Hematopoietic multipotent progenitor cell treated with erythropoietin and hydrocortisone succinate and interleukin-3 and kit ligand, for 6 days (in vitro differentiated cells): ENCODE data around the gene RGS7BP.

ENCODE experiments used
- DNase-seq: peaks from one replicate; pipeline ENCODE4 v3.0.0-alpha.2; 2015

The RGS7BP gene

DNA sequence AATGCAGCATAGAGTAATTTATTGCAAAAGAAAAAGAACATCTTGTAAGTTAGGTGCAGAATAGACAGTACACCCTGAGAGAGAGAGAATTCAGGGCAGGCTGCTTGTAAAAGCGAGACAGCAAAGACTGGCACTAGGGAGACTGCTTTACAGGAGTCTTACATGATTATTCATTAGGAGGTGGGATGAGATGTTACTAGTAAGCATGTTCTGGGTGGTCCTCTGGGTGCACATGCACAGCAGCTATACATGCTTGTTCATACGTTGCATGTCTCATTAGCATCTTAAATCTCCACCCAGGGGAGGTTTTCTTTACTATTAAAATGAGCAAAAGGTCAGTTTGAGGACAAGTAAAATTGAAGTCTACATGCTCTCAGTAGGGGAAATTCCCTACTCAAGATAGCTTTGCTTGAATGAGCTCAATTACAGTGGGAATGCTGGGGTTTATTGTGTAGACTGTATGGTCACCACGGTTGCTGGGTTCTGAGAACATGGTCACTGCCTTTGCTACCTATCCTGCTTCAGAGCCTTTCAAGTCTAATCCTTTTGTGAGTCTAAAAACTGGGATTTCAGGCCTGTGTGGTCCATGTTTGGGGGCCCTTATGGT is 60.6 kb downstream of the RGS7BP start:
- DNase-seq, result no peak

DNA sequence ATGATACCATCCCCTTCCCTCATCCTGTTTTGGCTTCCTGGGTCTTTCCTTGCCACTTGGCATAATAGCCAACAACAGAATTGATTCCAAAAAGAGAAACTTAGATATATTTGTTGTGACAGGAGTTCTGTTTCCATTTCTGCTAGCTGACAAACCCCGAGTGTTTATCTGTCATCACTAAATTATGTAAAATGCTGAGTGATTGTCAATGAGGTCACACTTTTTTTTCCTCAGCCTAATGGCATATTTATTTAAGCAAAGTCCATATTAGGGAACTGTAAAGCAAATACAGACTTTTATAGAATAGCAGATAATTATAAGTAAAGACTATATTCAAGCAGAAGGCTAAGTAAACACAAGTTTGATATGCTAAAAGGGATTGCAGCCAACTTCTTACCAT is 64.0 kb downstream of the RGS7BP start:
- DNase-seq, result no peak

DNA sequence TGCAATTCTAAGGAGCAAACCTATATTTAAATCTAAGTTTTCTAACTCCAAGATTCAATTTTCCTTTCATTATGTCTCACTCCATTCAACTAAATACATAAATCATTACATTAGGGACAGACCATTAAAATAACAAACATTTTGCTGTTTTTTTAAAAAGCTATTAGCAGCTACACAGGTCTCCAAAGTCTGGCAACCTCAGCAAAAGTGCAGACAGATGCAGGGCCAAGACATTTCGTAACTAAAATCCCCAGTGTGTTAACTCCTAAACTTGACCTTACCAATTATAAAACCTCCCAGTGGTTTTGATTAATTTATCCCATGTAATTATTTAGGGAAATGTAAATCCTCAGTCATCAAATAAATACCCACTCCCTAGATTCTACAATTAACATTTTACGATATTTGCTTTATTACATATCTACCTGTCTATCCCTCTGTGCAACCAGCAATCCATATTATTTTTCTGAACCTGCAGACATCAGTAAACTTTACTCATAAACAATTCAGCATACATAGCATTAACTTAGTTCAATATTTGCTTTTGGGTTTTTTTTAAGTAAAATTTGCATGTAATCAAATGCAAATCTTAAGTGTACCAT is 64.7 kb downstream of the RGS7BP start:
- DNase-seq, result no peak

DNA sequence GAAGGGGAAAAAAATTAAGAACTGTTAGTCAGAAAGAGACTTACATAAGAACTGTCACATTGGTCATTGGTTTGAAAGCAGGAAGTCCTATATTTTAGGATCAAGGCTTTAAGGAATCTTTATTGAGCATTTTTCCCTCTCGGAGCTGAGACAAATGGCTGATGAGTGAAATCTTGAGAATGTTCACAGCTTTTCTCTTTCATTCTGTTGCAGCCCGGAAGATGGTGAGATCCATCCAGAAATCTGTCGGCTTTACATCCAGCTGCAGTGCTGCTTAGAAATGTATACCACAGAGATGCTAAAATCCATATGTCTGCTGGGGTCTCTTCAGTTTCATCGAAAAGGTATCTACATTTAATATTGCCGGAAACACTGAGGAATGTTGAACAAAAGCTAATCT is 69.7 kb downstream of the RGS7BP start:
- no peak for DNase-seq

DNA sequence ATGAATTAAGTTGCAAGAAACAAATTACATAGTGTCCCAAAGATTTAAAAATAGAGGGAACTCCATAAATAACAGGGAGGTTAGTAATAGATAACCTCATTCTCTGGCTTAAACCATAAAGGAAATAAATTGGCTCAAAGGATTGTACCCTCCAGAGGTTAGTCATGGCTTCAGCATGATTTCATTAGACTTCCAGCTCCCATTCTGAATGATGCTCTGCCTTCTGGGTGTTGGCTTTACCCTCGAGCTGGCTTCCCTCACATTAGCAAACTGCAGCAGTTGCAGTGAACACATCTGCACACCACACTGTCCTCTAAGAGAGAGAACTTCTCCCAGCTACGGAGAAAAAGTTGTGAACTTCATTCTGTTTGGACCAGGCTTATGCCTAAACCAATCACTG is 70.4 kb downstream of the RGS7BP start:
- DNase-seq, result no peak

DNA sequence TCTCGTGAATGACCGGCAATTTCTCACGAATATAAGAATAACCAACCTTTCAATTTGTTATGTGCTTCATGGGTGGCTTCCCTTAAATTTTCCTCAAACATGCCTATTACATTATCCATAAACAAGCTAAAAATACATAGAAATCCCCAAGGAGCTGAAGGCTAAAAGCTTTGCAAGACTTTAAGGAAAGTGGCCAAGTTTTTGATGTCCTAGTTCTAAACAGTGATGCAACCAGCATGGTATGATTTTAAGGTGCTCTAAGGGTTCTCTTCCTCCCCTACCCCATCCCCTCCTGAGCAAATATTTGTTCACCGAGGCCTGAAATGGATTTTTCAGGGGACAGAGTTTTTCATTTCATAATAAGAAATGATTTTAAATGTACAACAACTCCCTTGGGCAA is 79.8 kb downstream of the RGS7BP start:
- DNase-seq, result no peak

DNA sequence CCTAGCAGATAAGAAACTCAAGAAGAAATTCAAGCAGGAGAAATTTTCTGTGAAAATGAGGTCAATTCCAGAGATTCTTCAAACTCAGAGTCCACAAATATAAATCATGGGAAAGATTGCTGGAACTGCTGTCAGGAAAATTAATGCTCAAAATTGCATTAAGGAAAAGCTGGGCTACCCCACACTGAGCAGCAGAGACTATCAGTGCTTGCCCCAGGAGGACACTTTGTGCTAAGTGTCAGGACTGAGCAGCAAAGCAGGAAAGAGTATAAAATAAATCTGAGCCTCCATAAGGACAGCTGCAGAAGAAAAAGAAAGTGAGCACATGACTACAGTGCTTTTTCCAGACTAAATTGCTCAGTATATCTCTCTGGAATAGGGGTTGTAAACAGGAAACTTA is 81.6 kb downstream of the RGS7BP start:
- no peak for DNase-seq

DNA sequence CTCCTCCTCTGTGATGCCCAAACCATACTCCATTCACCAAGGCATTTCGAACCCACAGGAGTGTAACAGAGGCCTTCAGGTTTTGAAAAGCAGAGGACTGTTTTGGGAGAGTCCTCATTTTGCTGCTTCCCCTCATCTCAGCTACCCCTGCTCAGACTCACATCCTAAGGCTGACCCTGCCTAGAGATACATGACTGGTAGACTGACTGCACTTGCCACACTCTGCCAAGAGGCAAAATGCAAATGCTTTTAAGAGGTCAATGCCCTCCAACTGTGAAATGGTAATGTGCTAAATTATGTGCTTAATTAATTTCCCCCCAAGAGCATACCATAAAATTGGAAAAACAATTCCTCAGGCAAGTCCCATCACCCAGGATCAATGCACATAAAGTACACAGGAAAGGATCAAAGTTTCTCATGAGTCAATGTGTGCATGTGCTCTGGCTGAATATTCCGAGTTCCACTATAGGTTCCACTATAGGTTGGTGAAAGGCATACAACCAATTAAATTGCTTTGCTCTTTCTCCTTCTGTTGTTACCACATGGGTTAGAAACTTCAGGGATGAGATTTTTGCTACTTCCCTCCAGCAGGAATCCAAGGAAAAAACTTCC is 87.0 kb downstream of the RGS7BP start:
- DNase-seq, result no peak

DNA sequence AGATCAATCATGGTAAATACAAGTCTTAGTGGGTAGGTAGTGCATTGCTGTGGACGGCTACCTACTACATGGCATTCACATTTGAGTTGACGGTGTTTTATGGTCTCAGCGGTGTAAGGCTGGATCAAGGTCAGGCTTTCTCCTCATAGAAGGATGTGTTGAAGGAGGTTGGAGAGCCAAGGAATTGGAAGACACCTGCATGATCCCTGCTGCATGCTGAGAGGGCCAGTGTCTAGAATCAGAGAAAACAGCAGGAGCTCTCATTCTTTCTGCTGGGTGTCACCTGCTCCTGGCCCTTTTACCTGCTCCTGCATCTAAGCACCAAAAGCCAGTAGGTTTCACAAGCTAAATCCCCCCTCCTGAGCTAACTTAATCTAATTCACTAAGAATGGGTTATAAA is 88.2 kb downstream of the RGS7BP start:
- no peak for DNase-seq

DNA sequence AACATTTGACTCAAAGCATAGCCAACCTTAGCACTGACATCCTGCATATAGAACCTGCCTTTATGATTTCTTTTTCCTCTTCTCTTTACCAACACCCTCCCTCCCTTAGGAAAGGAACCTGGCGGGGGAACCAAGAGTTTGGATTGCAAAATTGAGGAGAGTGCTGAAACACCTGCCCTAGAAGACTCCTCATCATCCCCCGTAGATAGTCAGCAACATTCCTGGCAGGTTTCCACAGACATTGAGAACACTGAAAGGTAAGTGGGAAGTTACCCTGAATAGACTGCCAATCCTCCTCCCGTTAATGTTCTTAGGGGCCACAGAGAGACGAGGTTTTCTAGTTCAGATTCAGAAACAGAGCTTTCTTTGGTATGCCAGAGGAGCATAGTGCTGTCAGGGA is 88.8 kb downstream of the RGS7BP start:
- DNase-seq, result no peak

DNA sequence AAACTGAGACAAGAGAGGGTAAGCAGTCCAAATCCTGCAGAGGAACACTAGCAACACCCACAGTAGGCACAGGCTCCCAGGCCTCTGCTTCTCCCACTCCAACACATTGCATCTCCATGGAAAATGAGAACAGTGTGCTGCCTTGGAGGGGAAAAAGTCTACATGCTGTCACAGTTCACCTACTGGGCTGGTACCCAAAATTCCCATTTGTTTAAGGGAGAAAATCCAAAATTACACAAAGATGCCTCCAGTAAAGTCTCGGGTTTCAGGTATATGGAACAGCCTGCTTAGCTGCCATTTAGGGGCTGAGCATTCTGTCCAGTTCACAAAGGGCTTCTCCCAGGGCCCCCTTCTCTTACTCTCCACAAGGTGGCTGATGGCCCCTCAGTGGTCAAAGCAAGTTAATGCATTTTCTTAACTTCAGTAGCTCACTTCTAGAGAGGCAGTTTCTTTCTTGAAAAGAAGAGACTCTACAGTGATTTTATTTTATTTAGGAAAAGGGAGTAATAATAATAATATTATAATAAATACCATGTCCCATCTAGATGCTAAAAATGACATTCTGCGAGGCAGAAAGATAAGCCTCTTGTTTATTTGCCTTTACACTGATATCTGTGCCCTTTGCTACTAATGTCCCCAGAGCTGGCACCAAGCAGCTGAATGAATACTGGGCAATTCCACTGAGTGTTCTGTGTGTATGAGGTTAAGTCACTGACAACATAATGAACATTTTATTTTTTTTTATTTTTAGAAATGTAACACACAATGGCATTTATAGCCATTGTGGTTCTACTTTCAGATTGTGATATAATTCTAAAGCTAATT is 89.4 kb downstream of the RGS7BP start:
- peak; percentile 9 for DNase-seq

DNA sequence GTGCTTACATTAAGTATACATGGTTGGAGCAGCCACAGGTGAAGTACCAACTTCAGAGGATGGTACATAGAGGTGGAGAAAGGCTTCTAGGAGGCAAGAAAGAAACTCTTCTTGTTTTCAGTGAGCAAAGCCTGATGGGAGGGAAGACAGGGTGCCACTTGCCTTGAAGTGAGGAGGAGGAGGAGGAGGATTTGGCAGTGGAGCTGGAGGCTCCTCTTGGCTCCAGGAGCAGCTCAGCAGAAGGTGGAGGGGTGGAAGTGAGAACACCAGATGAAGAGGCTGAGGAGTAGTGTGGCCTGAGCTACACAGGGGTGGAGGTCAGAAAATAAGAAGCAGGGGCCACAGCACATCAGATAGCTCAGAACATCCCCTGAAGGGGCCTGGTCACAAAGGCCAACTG is 93.4 kb downstream of the RGS7BP start:
- DNase-seq, result no peak

DNA sequence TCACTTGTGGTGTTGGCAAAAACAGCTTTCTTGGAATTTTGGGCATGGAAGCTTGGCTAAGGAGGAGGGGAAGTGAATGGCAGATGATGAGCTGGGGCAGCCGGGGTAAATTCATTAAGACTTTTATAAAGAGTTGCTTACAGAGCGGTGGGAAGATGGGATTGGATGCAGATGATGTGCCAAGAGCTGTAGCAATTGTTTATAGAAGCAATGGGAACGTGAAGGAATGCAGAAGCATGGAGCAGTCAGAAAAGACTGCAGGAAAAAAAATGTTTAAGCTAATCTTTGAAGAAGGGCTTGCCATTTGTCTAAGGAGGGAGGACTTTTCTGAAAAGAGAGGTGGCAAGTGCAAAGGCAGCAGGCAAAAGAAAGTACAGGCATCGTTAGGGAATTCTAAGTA is 97.9 kb downstream of the RGS7BP start:
- no peak for DNase-seq

DNA sequence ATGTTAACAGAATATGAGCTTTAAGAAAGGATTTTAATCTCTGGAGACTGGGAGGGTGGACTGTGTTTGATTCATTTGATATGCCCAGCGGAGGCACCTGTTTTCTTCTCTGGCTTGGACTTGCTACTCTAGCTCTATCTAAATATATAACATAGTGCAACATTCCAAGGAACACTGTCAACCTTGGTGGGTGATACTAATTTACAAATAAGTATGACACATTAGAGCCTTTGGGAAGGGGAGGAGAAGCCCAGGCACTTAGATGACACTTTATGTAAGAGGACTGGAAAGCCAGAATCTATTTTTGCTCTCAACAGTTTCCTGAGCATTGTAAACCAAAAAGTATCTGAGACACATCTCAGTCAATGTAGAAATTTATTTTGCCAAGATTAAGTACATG is 101.1 kb downstream of the RGS7BP start:
- DNase-seq, result no peak

DNA sequence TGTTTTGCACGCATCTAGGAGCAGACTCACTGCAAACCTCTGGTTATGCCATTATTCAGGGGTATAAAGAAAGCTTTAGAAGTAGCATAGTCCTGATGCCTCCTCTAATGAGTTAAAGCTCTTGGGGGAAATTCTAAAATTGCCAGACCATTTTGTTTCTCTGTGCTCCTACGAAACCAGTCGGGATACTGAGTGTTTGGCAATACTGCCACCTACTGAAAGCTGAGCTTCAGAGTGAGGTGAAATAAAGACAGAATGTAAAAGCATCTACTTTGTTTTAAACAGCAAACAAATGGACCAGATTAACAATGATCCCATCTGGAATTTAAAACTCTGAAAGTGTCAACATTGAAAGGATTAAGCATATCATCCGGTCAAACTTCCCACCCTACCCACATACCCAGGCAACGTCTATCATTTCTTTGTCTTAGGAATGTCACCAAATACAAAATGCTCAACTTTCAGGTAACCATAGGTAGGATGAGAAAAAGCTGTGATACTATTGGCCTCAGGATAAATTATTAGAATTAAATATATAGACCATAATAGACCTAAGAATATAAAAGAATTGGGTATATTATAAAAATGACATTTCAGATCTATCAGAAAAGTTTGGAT is 106.6 kb downstream of the RGS7BP start:
- DNase-seq, result peak; percentile 62

DNA sequence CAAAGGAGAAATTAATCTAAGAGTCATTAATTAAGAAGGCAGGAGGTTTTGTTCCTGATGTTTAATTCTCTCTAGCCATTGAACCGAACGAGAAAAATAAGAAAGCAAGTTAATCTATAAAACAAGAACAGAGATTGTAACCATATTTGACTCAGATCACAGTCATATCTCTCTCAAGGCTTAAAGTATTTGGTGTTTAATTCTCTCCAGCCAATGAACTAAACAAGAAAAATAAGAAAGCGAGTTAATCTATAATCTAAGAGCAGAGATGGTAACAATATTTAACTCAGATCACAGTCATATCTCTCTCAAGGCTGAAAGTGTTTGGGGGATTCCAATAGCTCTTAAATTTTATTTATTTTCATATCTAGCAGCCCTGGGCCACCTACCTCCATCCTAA is 110.1 kb downstream of the RGS7BP start:
- DNase-seq, result no peak

DNA sequence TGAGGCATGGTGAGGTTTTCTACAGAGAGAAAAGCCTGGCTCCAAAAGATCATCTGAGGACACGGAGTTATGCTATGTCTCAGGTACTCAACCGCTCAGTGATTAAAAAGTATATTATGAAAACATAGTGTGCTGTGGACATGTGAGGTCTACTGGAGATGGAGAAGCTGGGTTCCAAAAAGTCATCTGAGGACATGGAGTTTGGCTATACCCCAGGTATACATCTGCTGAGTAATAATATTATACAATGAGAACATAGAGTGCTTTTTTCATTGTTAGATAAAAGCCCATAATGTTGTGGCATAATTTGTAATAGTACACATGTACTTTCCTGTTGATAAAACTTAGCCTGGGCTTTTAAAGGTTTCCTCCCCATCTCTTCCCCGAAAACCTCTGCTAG is 113.8 kb downstream of the RGS7BP start:
- no peak for DNase-seq

DNA sequence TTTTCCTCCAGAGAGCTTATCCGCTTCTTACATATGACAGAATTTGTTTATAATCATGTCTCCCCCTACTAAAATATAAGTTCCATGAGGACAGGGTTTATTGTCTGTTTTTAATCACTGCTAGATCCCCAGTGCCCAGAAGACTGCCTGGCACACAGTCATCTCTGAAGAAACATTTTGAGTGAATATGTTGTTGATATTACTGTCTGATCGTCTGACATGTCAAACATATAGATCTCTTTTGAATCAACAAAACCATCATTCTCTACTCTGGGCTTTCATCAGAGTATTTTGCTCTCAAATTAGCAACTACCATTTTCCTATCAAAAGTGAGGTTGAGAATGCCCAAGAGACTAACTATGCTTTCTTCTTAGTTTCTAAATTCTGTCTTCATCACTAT is 117.2 kb downstream of the RGS7BP start:
- DNase-seq, result no peak

DNA sequence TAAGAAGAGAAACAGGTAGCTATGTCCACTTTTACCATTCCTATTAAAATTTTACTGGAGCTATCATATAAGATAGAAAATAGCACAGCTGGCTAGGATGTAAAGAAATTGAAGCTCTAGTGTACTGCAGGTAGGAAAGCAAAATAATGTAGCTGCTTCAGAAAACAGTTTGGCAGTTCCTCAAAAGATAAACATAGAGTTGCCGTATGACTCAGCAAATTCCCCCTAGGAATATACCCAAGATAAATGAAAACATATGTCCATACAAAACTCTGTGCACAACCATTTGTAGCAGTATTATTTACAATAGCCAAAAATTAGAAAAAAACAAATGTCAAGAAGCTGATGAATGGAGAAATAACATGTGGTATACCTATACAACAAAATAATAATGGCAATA is 119.9 kb downstream of the RGS7BP start:
- no peak for DNase-seq

DNA sequence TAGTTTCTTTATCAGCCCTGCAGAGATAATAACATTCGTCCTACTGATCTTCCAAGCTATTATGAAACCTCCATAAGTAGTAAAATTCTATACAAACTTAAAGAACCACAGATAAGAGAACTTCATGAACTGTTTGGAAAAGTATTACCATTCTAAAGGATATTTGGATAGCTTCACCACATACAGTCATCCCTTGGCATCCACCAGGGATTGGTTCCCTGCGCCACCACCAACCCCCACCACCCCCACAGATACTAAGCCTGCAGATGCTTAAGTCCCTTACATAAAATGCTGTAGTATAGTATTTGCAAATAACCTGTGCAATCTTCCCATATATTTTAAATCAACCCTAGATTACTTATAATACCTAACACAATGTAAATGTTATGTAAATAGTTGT is 123.1 kb downstream of the RGS7BP start:
- no peak for DNase-seq

DNA sequence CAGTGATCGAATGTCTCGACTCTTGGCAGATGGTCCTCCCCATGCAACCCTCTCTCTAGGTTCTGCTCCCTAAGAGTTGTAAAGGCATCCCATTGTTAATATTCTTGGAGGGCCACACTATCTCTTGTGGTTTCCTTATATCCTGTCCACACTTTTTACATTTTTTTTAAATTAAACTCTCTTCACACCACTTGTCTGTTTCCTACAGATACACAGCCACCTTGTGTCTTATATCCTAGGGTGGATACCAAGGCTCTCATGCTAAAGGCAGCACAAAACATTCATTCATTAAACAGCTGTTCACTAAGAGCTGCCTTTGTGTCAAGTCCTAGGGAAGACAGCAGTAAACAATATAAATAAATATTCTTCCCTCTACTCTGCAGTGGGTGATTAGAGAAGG is 124.0 kb downstream of the RGS7BP start:
- no peak for DNase-seq

DNA sequence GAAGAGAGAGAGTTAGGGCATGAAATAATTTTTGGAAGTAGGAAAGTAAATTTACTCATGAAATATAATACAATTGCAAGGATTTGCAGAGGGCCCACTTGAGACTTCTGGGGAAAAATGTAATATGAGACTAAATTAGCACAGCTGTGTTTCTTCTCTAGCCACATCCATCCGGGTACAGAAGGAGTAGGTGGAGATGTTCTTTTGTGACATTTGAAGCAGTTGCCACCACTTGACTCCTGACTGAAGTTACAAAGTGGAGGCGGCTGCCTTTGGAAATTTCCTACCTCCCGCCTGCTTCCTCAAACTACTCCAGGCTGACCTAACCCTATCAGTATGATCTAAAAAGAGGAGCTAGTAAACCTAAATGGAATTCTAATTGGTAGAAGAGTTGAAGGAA is 126.4 kb downstream of the RGS7BP start:
- DNase-seq, result no peak

DNA sequence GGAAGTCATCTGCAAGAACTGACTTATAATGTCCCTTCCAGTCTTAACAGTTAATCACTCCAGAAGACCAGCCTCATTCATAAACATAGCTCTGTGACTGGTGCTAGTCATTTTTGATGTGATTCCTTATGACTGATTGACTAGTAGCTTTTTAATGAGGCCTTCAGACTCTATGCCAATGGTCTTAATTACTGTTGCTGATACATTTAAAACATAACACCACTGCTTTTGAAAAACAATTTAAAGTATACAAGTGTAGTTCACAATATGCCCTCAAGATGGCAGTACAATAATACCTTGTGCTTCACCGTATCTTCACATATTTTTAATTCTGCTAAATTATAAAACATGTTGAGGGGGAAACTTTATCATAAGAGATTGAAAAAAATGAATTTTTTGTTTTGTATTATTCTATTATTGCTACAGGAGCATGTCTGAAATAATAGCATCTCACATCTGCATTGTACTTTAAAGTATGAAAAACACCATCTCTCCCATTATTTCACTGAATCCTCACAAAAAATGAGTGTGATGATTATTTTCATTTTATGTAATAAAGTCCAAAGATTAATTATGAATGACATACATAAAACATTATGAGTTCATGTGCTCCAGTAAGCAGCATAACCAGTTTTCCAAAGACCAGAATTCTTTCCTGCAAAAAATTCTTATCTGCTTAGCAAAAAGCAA is 129.3 kb downstream of the RGS7BP start:
- DNase-seq, result peak; percentile 65
